Measurements from ENCODE around the gene ANO7.

The ANO7 gene

DNA sequence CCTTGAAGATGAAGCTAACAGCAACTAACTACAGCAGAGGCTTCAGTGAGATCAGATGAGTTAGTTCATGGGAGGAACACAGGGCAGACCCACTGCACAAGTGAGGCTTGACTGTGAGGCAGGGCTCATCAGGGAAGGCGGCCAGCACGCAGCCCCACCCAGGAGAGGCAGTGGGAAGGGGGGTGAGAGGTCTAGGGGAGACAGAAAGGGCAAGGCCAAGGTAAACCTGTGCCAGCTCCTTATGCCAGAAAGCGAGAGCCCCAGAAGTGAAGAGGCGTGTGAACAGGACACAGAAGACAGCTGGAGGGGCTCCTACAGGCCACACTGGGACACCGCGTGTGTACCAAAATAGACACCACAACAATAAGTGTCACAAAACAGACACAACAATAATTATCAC is 48.6 kb downstream of the ANO7 start:
- TF ChIP-seq POLR2AphosphoS5 (IDR thresholded peaks at IDR 0.05; ENCODE audit: low read depth, low read length) (no peak), FOXP2 (optimal IDR thresholded peaks at IDR 0.05; ENCODE audit: borderline replicate concordance, extremely low read depth, extremely low read length, insufficient read depth) (no peak), SIN3A (IDR thresholded peaks at IDR 0.05; ENCODE audit: borderline replicate concordance, insufficient read depth, low read length) (no peak), TAF1 (IDR thresholded peaks at IDR 0.05; ENCODE audit: borderline replicate concordance, insufficient read depth, low read length) (no peak)
- TF ChIP-seq, protein P1, sequence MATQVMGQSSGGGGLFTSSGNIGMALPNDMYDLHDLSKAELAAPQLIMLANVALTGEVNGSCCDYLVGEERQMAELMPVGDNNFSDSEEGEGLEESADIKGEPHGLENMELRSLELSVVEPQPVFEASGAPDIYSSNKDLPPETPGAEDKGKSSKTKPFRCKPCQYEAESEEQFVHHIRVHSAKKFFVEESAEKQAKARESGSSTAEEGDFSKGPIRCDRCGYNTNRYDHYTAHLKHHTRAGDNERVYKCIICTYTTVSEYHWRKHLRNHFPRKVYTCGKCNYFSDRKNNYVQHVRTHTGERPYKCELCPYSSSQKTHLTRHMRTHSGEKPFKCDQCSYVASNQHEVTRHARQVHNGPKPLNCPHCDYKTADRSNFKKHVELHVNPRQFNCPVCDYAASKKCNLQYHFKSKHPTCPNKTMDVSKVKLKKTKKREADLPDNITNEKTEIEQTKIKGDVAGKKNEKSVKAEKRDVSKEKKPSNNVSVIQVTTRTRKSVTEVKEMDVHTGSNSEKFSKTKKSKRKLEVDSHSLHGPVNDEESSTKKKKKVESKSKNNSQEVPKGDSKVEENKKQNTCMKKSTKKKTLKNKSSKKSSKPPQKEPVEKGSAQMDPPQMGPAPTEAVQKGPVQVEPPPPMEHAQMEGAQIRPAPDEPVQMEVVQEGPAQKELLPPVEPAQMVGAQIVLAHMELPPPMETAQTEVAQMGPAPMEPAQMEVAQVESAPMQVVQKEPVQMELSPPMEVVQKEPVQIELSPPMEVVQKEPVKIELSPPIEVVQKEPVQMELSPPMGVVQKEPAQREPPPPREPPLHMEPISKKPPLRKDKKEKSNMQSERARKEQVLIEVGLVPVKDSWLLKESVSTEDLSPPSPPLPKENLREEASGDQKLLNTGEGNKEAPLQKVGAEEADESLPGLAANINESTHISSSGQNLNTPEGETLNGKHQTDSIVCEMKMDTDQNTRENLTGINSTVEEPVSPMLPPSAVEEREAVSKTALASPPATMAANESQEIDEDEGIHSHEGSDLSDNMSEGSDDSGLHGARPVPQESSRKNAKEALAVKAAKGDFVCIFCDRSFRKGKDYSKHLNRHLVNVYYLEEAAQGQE (IDR thresholded peaks at IDR 0.05; ENCODE audit: insufficient read depth in 1 of 2, low read depth in 2 of 2, low read length in 2 of 2), result no peak

DNA sequence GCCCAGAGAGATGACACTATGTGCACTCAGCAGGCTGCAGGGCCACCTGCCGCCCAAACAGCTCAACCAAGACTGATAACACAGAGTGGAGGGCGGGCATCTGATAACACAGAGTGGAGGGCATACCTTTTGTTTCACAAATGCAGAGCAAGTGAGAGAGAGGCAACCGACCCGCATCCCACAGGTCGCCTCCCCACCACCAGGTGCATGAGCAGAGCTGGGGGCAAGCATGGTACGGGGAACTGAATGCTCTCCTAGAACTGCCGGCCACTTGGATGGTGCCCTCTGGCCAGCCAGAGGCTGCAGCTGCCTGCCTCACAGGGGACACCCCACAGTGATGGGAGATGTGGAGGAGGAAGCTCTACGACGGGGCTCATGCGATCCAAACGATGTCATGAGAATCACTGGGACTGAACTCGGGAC is 49.5 kb downstream of the ANO7 start:
- TF ChIP-seq POLR2AphosphoS5 (IDR thresholded peaks at IDR 0.05; ENCODE audit: low read depth, low read length) (no peak), FOXP2 (optimal IDR thresholded peaks at IDR 0.05; ENCODE audit: borderline replicate concordance, extremely low read depth, extremely low read length, insufficient read depth) (no peak), TAF1 (IDR thresholded peaks at IDR 0.05; ENCODE audit: borderline replicate concordance, insufficient read depth, low read length) (no peak)

DNA sequence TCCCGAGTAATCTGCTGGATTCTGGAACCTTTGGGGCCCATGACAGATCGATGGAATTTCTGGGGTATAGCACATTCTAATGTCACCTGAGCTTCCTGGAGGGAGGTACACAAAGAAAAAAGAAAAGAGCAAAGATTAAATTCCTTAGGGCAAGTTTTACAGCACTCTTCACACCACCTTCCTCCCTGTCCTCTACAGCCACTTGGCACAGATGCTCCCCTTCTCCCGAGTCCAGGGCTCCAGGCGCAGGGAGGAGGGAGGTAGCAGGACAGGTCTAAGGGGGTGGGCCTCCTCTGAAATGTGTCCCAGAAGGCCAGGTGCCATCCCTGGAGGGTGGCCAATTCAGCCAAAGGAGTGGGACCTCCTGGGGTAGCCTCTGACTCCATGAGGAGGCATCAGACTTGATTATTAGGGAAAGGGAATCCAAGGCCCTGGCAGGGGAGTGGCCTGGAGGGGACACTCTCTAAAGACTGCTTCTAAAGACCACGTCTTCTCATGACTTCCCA is 50.3 kb downstream of the ANO7 start:
- no peak for TF ChIP-seq TAF1 (IDR thresholded peaks at IDR 0.05; ENCODE audit: borderline replicate concordance, insufficient read depth, low read length)
- TF ChIP-seq FOXP2 (optimal IDR thresholded peaks at IDR 0.05; ENCODE audit: borderline replicate concordance, extremely low read depth, extremely low read length, insufficient read depth), result no peak
- TF ChIP-seq POLR2AphosphoS5 (IDR thresholded peaks at IDR 0.05; ENCODE audit: low read depth, low read length), result no peak
- TF ChIP-seq, protein P1 (IDR thresholded peaks at IDR 0.05; ENCODE audit: insufficient read depth in 1 of 2, low read depth in 2 of 2, low read length in 2 of 2), result no peak
- TF ChIP-seq SIN3A (IDR thresholded peaks at IDR 0.05; ENCODE audit: borderline replicate concordance, insufficient read depth, low read length), result no peak

DNA sequence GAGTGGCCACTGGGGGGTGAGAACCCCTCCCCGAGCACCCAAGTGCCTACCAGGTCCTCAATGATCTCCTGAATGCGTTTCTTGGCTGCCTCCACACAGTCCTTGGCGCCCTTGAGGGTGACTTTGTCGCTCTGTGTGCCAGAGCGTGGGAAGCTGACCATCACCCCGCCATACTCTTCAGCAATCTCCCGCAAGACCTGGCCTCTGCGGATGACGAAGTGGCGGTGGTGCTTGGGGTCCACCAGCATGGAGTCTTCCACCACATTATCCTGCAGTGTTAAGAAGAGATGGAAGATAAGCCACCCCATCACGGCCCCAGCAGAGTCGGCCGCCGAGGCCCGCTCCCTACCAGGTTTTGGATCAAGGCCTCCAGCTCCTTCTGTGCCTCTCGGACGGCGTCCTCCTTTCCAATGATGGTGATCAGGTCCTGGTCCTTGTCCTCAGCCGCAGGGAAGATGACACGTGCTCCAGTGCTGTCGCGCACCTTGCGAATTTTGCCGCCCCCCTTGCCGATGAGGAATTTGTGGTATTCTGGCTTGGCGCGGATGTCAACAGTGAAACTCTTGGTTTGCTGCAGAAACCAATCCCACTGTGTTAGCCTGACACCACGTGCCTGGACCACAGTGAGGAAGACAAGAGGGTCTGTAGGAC is 51.2 kb downstream of the ANO7 start:
- TF ChIP-seq, protein P1 (IDR thresholded peaks at IDR 0.05; ENCODE audit: insufficient read depth in 1 of 2, low read depth in 2 of 2, low read length in 2 of 2), result no peak

DNA sequence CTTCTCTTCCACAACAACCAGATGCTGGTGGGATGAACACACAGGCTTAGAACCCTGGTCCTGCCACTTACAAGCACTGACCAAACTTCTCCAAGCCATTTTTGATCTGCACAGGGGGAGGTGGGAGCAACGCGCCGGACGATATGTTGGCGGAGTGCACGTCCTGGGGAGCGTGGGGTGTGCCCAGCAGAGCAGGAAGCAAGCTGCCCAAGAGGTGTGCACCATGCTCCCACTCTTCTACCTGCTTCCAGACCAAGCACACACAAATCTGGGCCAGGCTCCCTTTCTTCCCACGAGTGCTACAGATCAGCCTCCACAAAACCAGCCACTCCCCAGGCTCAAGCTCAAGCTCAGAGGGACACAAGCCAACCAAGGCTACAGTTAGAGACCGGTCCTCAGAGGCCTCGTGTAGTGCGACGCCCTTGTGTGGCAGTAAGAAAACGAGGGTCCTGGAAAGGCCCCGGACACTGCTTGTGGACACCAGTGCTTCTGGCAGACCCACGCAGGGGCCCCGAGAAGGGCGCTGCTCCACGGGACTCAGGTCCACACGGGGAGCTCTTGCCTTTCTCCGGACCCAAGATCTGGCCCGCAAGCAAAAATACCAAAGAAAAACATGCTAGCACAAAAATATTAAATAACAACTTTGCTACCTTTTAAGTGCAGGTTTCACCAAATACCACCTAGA is 52.0 kb downstream of the ANO7 start:
- TF ChIP-seq FOXP2 (optimal IDR thresholded peaks at IDR 0.05; ENCODE audit: borderline replicate concordance, extremely low read depth, extremely low read length, insufficient read depth), result no peak

DNA sequence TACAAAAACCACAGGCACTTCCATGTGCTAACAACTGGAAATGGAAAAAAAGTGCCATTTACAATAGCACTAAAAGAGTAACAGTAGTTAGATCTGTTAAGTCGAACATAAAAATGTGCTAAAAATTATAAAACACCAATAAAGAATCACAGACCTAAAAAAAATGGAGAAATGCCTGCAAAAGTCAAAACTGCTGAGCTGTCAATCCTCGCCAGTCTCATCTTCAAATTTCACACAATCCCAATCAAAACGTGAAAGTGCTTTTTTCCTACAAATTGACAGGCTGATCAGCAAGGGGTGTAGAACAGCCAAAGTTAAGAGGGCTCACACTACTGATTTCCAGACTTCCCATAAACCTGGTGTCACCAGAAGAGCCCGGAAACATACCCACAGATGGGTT is 53.2 kb downstream of the ANO7 start:
- TF ChIP-seq FOXP2 (optimal IDR thresholded peaks at IDR 0.05; ENCODE audit: borderline replicate concordance, extremely low read depth, extremely low read length, insufficient read depth), result no peak
- TF ChIP-seq TAF1 (IDR thresholded peaks at IDR 0.05; ENCODE audit: borderline replicate concordance, insufficient read depth, low read length), result no peak
- TF ChIP-seq SIN3A (IDR thresholded peaks at IDR 0.05; ENCODE audit: borderline replicate concordance, insufficient read depth, low read length), result no peak
- TF ChIP-seq, protein P1 (IDR thresholded peaks at IDR 0.05; ENCODE audit: insufficient read depth in 1 of 2, low read depth in 2 of 2, low read length in 2 of 2), result no peak
- no peak for TF ChIP-seq POLR2AphosphoS5 (IDR thresholded peaks at IDR 0.05; ENCODE audit: low read depth, low read length)
